Rectal smooth muscle tissue (tissue), 1 donor: ENCODE results near the gene OR52E5.

ENCODE experiments used
- H3K27ac ChIP-seq: one replicate; pipeline ENCODE4 v1.7.0; 2013; ENCODE audit warnings: low read depth, low read length, inconsistent platforms
- H3K27me3 ChIP-seq: one replicate; pipeline ENCODE4 v1.7.0; 2013; ENCODE audit warnings: low read length; ENCODE audit not compliant: control insufficient read depth, insufficient read depth
- H3K36me3 ChIP-seq: one replicate; pipeline ENCODE4 v1.7.0; 2013; ENCODE audit warnings: low read length; ENCODE audit not compliant: control insufficient read depth, insufficient read depth
- H3K4me1 ChIP-seq: one replicate; pipeline ENCODE4 v1.7.0; 2013; ENCODE audit warnings: low read length; ENCODE audit not compliant: control insufficient read depth, insufficient read depth
- H3K4me3 ChIP-seq: one replicate; pipeline ENCODE4 v1.7.0; 2013; ENCODE audit warnings: low read length
- H3K9ac ChIP-seq: one replicate; pipeline ENCODE4 v1.7.0; 2013; ENCODE audit warnings: low read length

Gene OR52E5

DNA sequence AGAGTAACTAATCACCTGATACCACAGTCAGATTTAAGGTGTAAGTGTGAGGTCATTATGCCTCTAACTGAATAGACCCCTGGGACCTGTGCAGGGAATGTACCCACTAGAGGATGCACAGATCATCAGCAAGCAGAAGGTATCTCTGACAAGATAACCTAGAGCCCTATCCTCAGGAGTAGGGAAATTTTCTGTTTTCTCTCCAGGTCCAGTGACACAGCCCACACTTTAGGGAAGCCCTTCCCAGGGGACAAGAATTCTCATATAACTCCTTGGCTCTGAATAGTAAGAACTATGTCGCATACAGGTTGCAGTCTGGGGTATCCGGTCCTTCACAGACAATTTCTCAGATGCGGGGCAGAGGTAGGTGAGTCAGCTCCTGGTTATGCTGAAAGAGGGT is at the start of gene OR52E5:
Gene OR52E5 (plus strand): TSS at position 301 of the 400 bp plus-strand sequence. CDS start 7,569 bp downstream, outside the sequence.
- H3K4me1 ChIP-seq: no peaks in the 10 kb centered on the region
- H3K27me3 ChIP-seq: no peaks in the 10 kb centered on the region
- no peaks in the 10 kb centered on the region for H3K36me3 ChIP-seq
- no peak within 1 kb of the TSS for H3K9ac ChIP-seq
- H3K4me3 ChIP-seq: no peak within 1 kb of the TSS
- no peak within 1 kb of the TSS for H3K27ac ChIP-seq

GRCh38 chr11:5846701-5847100 is 46.3 kb upstream of the OR52E5 start:
- no peaks in the 10 kb centered on the region for H3K4me1 ChIP-seq
- no peak overlapping the region for H3K4me3 ChIP-seq
- H3K9ac ChIP-seq: no peak overlapping the region
- no peaks in the 10 kb centered on the region for H3K27me3 ChIP-seq
- no peak overlapping the region for H3K27ac ChIP-seq
- no peaks in the 10 kb centered on the region for H3K36me3 ChIP-seq

- no peak overlapping the region for H3K9ac ChIP-seq
- H3K4me3 ChIP-seq: no peak overlapping the region
- no peaks in the 10 kb centered on the region for H3K36me3 ChIP-seq
- H3K27me3 ChIP-seq: no peaks in the 10 kb centered on the region
- H3K27ac ChIP-seq: no peak overlapping the region
- H3K4me1 ChIP-seq: no peaks in the 10 kb centered on the region
Observed at GRCh38 chr11:5847711-5848110, 45.3 kb upstream of the OR52E5 start.

DNA sequence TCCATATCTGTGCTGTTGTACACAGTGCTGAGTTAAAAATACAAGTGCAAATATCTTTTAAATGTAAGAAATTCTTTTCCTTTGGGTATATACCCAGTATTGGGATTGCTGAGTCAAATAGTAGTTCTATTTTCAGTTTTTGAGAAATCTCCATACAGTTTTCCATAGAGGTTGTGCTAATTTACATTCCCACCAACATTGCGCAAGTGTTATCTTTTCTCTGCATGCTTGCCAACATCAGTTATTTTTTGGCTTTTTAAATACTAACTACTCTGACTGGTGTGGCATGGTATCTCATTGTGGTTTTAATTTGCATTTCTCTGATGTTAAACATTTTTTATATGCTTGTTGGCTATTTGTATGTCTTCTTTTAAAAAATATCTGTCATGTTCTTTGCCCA is 42.0 kb upstream of the OR52E5 start:
- Histone ChIP-seq H3K4me3 (no peak overlapping the region), H3K27me3 (no peaks in the 10 kb centered on the region), H3K4me1 (no peaks in the 10 kb centered on the region), H3K36me3 (no peaks in the 10 kb centered on the region), H3K9ac (no peak overlapping the region), H3K27ac (no peak overlapping the region)

DNA sequence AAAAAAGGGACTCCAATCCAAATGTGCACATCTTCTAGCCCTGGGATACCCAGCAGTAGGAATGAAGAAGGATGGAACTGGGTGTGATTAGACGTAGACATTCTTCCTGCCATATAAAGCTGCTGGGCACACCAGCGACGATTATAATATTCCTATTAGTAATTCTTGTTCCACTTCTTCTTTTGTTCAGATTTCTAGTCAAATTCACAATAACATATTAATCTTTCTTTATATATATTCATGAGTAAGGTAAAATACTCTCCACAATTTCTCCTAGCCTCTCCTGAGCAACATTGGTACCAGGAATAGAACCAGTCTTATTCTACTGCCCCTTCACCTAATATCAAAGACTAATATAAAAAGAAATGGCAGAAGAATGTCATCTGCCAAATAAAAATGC is 35.4 kb upstream of the OR52E5 start, which contains the start of gene OR52E8:
Gene OR52E8 (minus strand): TSS at position 101 of the 400 bp plus-strand sequence. CDS start 0 bp downstream, at position 101.
- no peak within 1 kb of the TSS for H3K27ac ChIP-seq
- H3K27me3 ChIP-seq: no peaks in the 10 kb centered on the region
- no peak within 1 kb of the TSS for H3K9ac ChIP-seq
- no peaks in the 10 kb centered on the region for H3K4me1 ChIP-seq
- no peaks in the 10 kb centered on the region for H3K36me3 ChIP-seq
- H3K4me3 ChIP-seq: no peak within 1 kb of the TSS

DNA sequence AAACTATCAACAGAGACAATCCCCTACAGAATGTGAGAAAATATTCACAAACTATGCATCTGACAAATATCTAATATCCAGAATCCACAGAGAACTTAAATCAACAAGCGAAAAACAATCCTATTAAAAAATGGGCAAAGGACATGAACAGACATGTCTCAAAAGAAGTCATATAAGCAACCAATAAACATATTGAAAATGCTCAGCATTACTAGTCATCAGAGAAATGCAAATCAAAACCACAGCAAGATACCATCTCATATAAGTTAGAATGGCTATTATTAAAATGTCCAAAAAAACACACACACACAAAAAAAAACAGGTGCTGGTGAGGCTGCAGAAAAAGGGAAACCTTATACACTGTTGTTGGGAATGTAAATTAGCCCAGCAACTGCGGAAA is 27.2 kb upstream of the OR52E5 start:
- Histone ChIP-seq H3K36me3 (no peaks in the 10 kb centered on the region), H3K4me3 (no peak overlapping the region), H3K27ac (no peak overlapping the region), H3K27me3 (no peaks in the 10 kb centered on the region), H3K4me1 (no peaks in the 10 kb centered on the region), H3K9ac (no peak overlapping the region)

GRCh38 chr11:5878564-5878963 is 14.4 kb upstream of the OR52E5 start:
- no peak overlapping the region for H3K9ac ChIP-seq
- H3K27ac ChIP-seq: no peak overlapping the region
- H3K4me1 ChIP-seq: no peaks in the 10 kb centered on the region
- H3K4me3 ChIP-seq: no peak overlapping the region
- H3K36me3 ChIP-seq: no peaks in the 10 kb centered on the region
- no peaks in the 10 kb centered on the region for H3K27me3 ChIP-seq

GRCh38 chr11:5880329-5880728 is 12.7 kb upstream of the OR52E5 start, which contains the start of gene OR52E4:
OR52E4 (plus strand) TSS chr11:5880629; CDS start chr11:5884293, 3,664 bp downstream.
- Histone ChIP-seq H3K9ac (no peak within 1 kb of the TSS), H3K27ac (no peak within 1 kb of the TSS), H3K36me3 (no peaks in the 10 kb centered on the region), H3K27me3 (no peaks in the 10 kb centered on the region), H3K4me1 (no peaks in the 10 kb centered on the region), H3K4me3 (no peak within 1 kb of the TSS)

GRCh38 chr11:5881756-5882155 is 11.3 kb upstream of the OR52E5 start:
- Histone ChIP-seq H3K36me3 (no peaks in the 10 kb centered on the region), H3K4me3 (no peak overlapping the region)

DNA sequence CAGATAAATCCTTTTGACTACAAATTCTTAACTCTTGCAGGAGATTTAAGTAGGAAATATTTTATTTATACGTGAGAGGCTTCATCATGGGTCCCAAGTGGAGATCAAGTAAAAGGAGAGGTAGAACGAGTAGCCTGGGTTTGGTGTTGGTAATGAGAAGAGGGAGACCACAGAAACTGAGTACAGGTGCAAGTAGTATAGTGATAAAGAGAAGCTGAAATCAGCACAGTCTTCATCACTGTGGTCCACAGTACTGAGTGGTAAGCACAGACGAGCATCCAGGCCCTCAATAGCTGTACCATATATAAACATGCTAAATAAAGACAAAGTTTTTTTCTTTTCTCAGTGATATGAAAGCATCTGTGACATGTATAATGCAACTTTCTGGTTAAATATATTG is 5.8 kb upstream of the OR52E5 start:
- Histone ChIP-seq H3K27me3 (no peaks in the 10 kb centered on the region), H3K27ac (no peak overlapping the region), H3K4me3 (no peak overlapping the region), H3K36me3 (no peaks in the 10 kb centered on the region), H3K9ac (no peak overlapping the region), H3K4me1 (no peaks in the 10 kb centered on the region)

More at GRCh38 chr11:5881756-5882155, 11.3 kb upstream of the OR52E5 start:
- no peak overlapping the region for H3K27ac ChIP-seq
- no peaks in the 10 kb centered on the region for H3K4me1 ChIP-seq
- no peak overlapping the region for H3K9ac ChIP-seq
- H3K27me3 ChIP-seq: no peaks in the 10 kb centered on the region

DNA sequence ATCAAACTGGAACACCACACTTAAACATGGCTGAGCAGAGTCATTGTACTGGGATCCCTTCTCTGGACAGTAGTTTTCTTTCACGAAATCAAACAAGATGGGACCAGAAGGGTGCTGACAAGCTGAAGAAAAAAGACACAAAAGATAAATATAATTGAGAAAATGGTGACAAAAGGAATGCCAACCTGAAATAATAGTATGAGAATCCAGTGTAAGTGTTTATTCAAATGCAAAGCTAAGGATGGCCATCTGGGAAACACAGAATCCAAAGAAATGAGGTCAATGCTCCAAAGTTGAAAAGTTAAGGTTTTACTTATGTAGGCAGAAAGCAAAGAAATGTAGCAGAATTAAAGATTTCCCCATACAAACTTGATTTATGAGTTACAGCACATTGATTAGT is 5.3 kb upstream of the OR52E5 start:
- no peak overlapping the region for H3K9ac ChIP-seq
- no peaks in the 10 kb centered on the region for H3K36me3 ChIP-seq
- H3K27me3 ChIP-seq: no peaks in the 10 kb centered on the region
- no peaks in the 10 kb centered on the region for H3K4me1 ChIP-seq
- H3K27ac ChIP-seq: no peak overlapping the region
- H3K4me3 ChIP-seq: no peak overlapping the region

DNA sequence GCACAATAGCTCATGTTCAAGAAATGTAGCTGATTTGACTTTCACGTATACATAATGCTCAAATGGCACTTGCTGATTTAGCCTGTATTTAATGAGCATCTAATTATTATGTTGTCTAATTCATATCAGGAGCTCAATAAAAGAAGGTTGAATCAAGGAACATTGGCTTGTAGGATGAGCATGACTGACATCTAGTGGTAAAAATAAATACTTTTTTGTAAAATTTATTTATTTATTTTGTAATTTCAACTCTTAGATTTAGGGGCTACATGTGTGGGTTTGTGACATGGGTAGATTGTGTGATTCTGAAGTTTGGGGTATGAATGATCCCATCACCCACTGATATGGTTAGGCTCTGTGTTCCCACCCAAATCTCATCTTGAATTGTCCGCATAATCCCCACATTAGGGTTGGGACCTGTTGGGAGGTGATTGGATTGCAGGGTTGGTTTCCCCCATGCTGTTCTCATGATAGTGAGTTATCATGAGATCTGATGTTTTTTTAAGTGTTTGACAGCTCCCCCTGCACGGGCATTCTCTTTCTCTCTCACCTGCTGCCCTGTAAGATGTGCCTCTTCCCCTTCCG is 1.7 kb upstream of the OR52E5 start:
- no peak overlapping the region for H3K9ac ChIP-seq
- H3K27me3 ChIP-seq: no peaks in the 10 kb centered on the region
- no peaks in the 10 kb centered on the region for H3K36me3 ChIP-seq
- H3K4me1 ChIP-seq: no peaks in the 10 kb centered on the region
- no peak overlapping the region for H3K4me3 ChIP-seq
- H3K27ac ChIP-seq: no peak overlapping the region

GRCh38 chr11:5899534-5899933 is 6.5 kb downstream of the OR52E5 start:
- Histone ChIP-seq H3K4me1 (no peaks in the 10 kb centered on the region), H3K36me3 (no peaks in the 10 kb centered on the region), H3K27me3 (no peaks in the 10 kb centered on the region), H3K27ac (no peak overlapping the region), H3K4me3 (no peak overlapping the region), H3K9ac (no peak overlapping the region)
